ENCODE data around the gene IGSF10. TPM values are rescaled to one million over a fixed set of nuclear protein-coding genes. Genes with fewer than 3 reads are reported as not detected.
A peak's percentile ranks its signal among the peaks of the same experiment; 100 is the strongest.

IGSF10 gene
- total RNA-seq, 2 experiments from 2014 or later, result not detected

GRCh38 chr3:151478335-151478697 is 17.5 kb upstream of the IGSF10 start:
- no peak for DNase-seq
- no peaks in the 10 kb centered on the region for H3K4me1 Mint-ChIP-seq
- no peak overlapping the region for H3K27ac Mint-ChIP-seq
- peaks cover 2% of the 10 kb centered on the region for H3K27me3 Mint-ChIP-seq
- ChIA-PET CTCF (no interaction called here), POLR2A (no interaction called here)
- no peaks in the 10 kb centered on the region for H3K36me3 Mint-ChIP-seq (ENCODE audit: low read depth)
- peaks cover 4% of the 10 kb centered on the region for H3K9me3 Mint-ChIP-seq
- no peak overlapping the region for H3K4me3 Mint-ChIP-seq

- ChIA-PET POLR2A (no interaction called here), CTCF (no interaction called here)
- DNase-seq, result no peak
- peaks cover 2% of the 10 kb centered on the region for H3K27me3 Mint-ChIP-seq
- H3K36me3 Mint-ChIP-seq (ENCODE audit: low read depth), result no peaks in the 10 kb centered on the region
- H3K4me3 Mint-ChIP-seq, result no peak overlapping the region
- H3K4me1 Mint-ChIP-seq, result no peaks in the 10 kb centered on the region
- no peak overlapping the region for H3K27ac Mint-ChIP-seq
- peaks cover 4% of the 10 kb centered on the region for H3K9me3 Mint-ChIP-seq
Observed at GRCh38 chr3:151477591-151478334, 16.9 kb upstream of the IGSF10 start.

GRCh38 chr3:151476344-151477018 is 15.6 kb upstream of the IGSF10 start:
- DNase-seq, result no peak
- ChIA-PET CTCF (no interaction called here), POLR2A (no interaction called here)

GRCh38 chr3:151468284-151468917 is 7.5 kb upstream of the IGSF10 start:
- H3K4me3 Mint-ChIP-seq, result no peak overlapping the region
- ChIA-PET POLR2A (no interaction called here), CTCF (interaction anchor here (0.6 kb wide), 1 partner anchor 427 kb away, joined by 5 read pairs; no protein-coding TSS in a partner anchor)
- H3K27ac Mint-ChIP-seq, result no peak overlapping the region
- H3K27me3 Mint-ChIP-seq, result peaks cover 10% of the 10 kb centered on the region
- H3K9me3 Mint-ChIP-seq, result peaks cover 2% of the 10 kb centered on the region
- no peaks in the 10 kb centered on the region for H3K36me3 Mint-ChIP-seq (ENCODE audit: low read depth)
- no peaks in the 10 kb centered on the region for H3K4me1 Mint-ChIP-seq
- peak; percentile 57 for DNase-seq

More at GRCh38 chr3:151476344-151477018, 15.6 kb upstream of the IGSF10 start:
- Mint-ChIP-seq H3K27ac (no peak overlapping the region), H3K9me3 (no peaks in the 10 kb centered on the region), H3K36me3 (ENCODE audit: low read depth) (no peaks in the 10 kb centered on the region), H3K4me1 (no peaks in the 10 kb centered on the region), H3K4me3 (no peak overlapping the region), H3K27me3 (peaks cover 2% of the 10 kb centered on the region)

- peaks cover 13% of the 10 kb centered on the region for H3K27me3 Mint-ChIP-seq
- H3K4me1 Mint-ChIP-seq, result no peaks in the 10 kb centered on the region
- no peak overlapping the region for H3K27ac Mint-ChIP-seq
- no peak overlapping the region for H3K4me3 Mint-ChIP-seq
- peaks cover 2% of the 10 kb centered on the region for H3K9me3 Mint-ChIP-seq
- no peaks in the 10 kb centered on the region for H3K36me3 Mint-ChIP-seq (ENCODE audit: low read depth)
- no peak for DNase-seq
- POLR2A ChIA-PET, result no interaction called here
- CTCF ChIA-PET, result no interaction called here
Observed at GRCh38 chr3:151467069-151467468, 6.2 kb upstream of the IGSF10 start.

GRCh38 chr3:151462991-151463390 is 2.1 kb upstream of the IGSF10 start:
- ChIA-PET POLR2A (no interaction called here), CTCF (no interaction called here)
- no peaks in the 10 kb centered on the region for H3K9me3 Mint-ChIP-seq
- H3K27ac Mint-ChIP-seq, result no peak overlapping the region
- no peaks in the 10 kb centered on the region for H3K36me3 Mint-ChIP-seq (ENCODE audit: low read depth)
- peaks cover 42% of the 10 kb centered on the region for H3K27me3 Mint-ChIP-seq
- DNase-seq, result no peak
- peaks cover 2% of the 10 kb centered on the region for H3K4me1 Mint-ChIP-seq
- no peak overlapping the region for H3K4me3 Mint-ChIP-seq

- Mint-ChIP-seq H3K27me3 (peaks cover 42% of the 10 kb centered on the region), H3K4me3 (no peak overlapping the region), H3K9me3 (no peaks in the 10 kb centered on the region), H3K4me1 (peaks cover 2% of the 10 kb centered on the region), H3K27ac (no peak overlapping the region), H3K36me3 (ENCODE audit: low read depth) (no peaks in the 10 kb centered on the region)
- CTCF ChIA-PET, result no interaction called here
- POLR2A ChIA-PET, result no interaction called here
- DNase-seq, result no peak
Observed at GRCh38 chr3:151462278-151462780, 1.5 kb upstream of the IGSF10 start.

GRCh38 chr3:151460228-151460627 is 633 bp downstream of the IGSF10 start:
- H3K4me3 Mint-ChIP-seq, result no peak overlapping the region

GRCh38 chr3:151459358-151459757 is 1.5 kb downstream of the IGSF10 start:
- H3K36me3 Mint-ChIP-seq (ENCODE audit: low read depth), result no peaks in the 10 kb centered on the region
- peaks cover 42% of the 10 kb centered on the region for H3K27me3 Mint-ChIP-seq
- ChIA-PET POLR2A (no interaction called here), CTCF (interaction anchor here (0.6 to 0.7 kb wide), 2 partner anchors 480 to 1115 kb away, joined by 3 read pairs; no protein-coding TSS in a partner anchor)
- no peak for DNase-seq
- H3K4me3 Mint-ChIP-seq, result no peak overlapping the region
- no peak overlapping the region for H3K27ac Mint-ChIP-seq
- H3K4me1 Mint-ChIP-seq, result peaks cover 2% of the 10 kb centered on the region
- no peaks in the 10 kb centered on the region for H3K9me3 Mint-ChIP-seq

More at GRCh38 chr3:151460228-151460627, 633 bp downstream of the IGSF10 start:
- ChIA-PET CTCF (interaction anchor here (0.7 kb wide), 1 partner anchor 479 kb away, joined by 3 read pairs; no protein-coding TSS in a partner anchor), POLR2A (no interaction called here)
- DNase-seq, result no peak
- H3K4me1 Mint-ChIP-seq, result peaks cover 2% of the 10 kb centered on the region
- peaks cover 46% of the 10 kb centered on the region for H3K27me3 Mint-ChIP-seq
- H3K36me3 Mint-ChIP-seq (ENCODE audit: low read depth), result no peaks in the 10 kb centered on the region
- H3K9me3 Mint-ChIP-seq, result no peaks in the 10 kb centered on the region
- no peak overlapping the region for H3K27ac Mint-ChIP-seq

GRCh38 chr3:151456065-151456464 is 4.8 kb downstream of the IGSF10 start:
- peaks cover 29% of the 10 kb centered on the region for H3K27me3 Mint-ChIP-seq
- ChIA-PET CTCF (interaction anchor here (0.8 kb wide), 1 partner anchor 9 kb away, joined by 3 read pairs; no protein-coding TSS in a partner anchor), POLR2A (no interaction called here)
- H3K27ac Mint-ChIP-seq, result no peak overlapping the region
- no peak for DNase-seq
- H3K4me1 Mint-ChIP-seq, result peaks cover 2% of the 10 kb centered on the region
- no peaks in the 10 kb centered on the region for H3K36me3 Mint-ChIP-seq (ENCODE audit: low read depth)
- no peak overlapping the region for H3K4me3 Mint-ChIP-seq
- H3K9me3 Mint-ChIP-seq, result no peaks in the 10 kb centered on the region

GRCh38 chr3:151452841-151453240 is 8.0 kb downstream of the IGSF10 start:
- Mint-ChIP-seq H3K27me3 (peaks cover 9% of the 10 kb centered on the region), H3K4me1 (no peaks in the 10 kb centered on the region), H3K9me3 (no peaks in the 10 kb centered on the region), H3K4me3 (no peak overlapping the region), H3K36me3 (ENCODE audit: low read depth) (no peaks in the 10 kb centered on the region), H3K27ac (no peak overlapping the region)
- ChIA-PET CTCF (no interaction called here), POLR2A (no interaction called here)
- no peak for DNase-seq

GRCh38 chr3:151452368-151452767 is 8.5 kb downstream of the IGSF10 start:
- CTCF ChIA-PET, result no interaction called here
- POLR2A ChIA-PET, result no interaction called here
- peaks cover 9% of the 10 kb centered on the region for H3K27me3 Mint-ChIP-seq
- DNase-seq, result no peak
- H3K4me1 Mint-ChIP-seq, result no peaks in the 10 kb centered on the region
- no peak overlapping the region for H3K27ac Mint-ChIP-seq
- no peaks in the 10 kb centered on the region for H3K36me3 Mint-ChIP-seq (ENCODE audit: low read depth)
- H3K9me3 Mint-ChIP-seq, result no peaks in the 10 kb centered on the region
- no peak overlapping the region for H3K4me3 Mint-ChIP-seq

- no peak for DNase-seq
- no peak overlapping the region for H3K4me3 Mint-ChIP-seq
- no peaks in the 10 kb centered on the region for H3K4me1 Mint-ChIP-seq
- H3K9me3 Mint-ChIP-seq, result no peaks in the 10 kb centered on the region
- no peaks in the 10 kb centered on the region for H3K36me3 Mint-ChIP-seq (ENCODE audit: low read depth)
- peaks cover 2% of the 10 kb centered on the region for H3K27me3 Mint-ChIP-seq
- no peak overlapping the region for H3K27ac Mint-ChIP-seq
- POLR2A ChIA-PET, result no interaction called here
- CTCF ChIA-PET, result no interaction called here
Observed at GRCh38 chr3:151446002-151446340, 14.9 kb downstream of the IGSF10 start.

All from activated CD4-positive, alpha-beta T cell treated with anti-CD3 and anti-CD28 coated beads, Interleukin-2, amount 10 ng/mL, durations not matched to agents 7 days and 5 days (primary cell).